GM18498 (cell line): ENCODE measurements around the gene PKDCC.

Source experiments
- ATAC-seq: cut with Tn5 transposase; IDR thresholded peaks from one replicate; pipeline ENCODE4 v1.9.1; 2021; ENCODE audit warnings: mild to moderate bottlenecking, moderate library complexity; ENCODE audit not compliant: unreplicated experiment

The PKDCC gene

GRCh38 chr2:42086500-42086953, 38.7 kb downstream of the PKDCC start:
- ATAC-seq, result peak; percentile 44

- no peak for ATAC-seq
Measured at GRCh38 chr2:42087137-42087856, 39.5 kb downstream of the PKDCC start.

GRCh38 chr2:42087857-42088195, 40.0 kb downstream of the PKDCC start:
- ATAC-seq, result no peak

- ATAC-seq, result peak; percentile 81
Measured at GRCh38 chr2:42089340-42089925, 41.6 kb downstream of the PKDCC start.

GRCh38 chr2:42090216-42090615, 42.4 kb downstream of the PKDCC start:
- ATAC-seq, result no peak

GRCh38 chr2:42091671-42092070, 43.9 kb downstream of the PKDCC start:
- ATAC-seq, result no peak

GRCh38 chr2:42092084-42092996, 44.5 kb downstream of the PKDCC start:
- ATAC-seq, result no peak

GRCh38 chr2:42094114-42094513, 46.3 kb downstream of the PKDCC start:
- ATAC-seq, result no peak

GRCh38 chr2:42095923-42096408, 48.1 kb downstream of the PKDCC start:
- ATAC-seq, result peak; percentile 33

GRCh38 chr2:42096869-42097591, 49.2 kb downstream of the PKDCC start:
- peak; percentile 48 for ATAC-seq

GRCh38 chr2:42098571-42099437, 51.0 kb downstream of the PKDCC start:
- no peak for ATAC-seq

- no peak for ATAC-seq
Measured at GRCh38 chr2:42099438-42100173, 51.8 kb downstream of the PKDCC start.

- no peak for ATAC-seq
Measured at GRCh38 chr2:42100683-42101205, 52.9 kb downstream of the PKDCC start.

- ATAC-seq, result no peak
Measured at GRCh38 chr2:42101206-42102023, 53.6 kb downstream of the PKDCC start.

GRCh38 chr2:42102024-42102590, 54.3 kb downstream of the PKDCC start:
- peak; percentile 70 for ATAC-seq

- ATAC-seq, result no peak
Measured at GRCh38 chr2:42102591-42103450, 55.0 kb downstream of the PKDCC start.

GRCh38 chr2:42103829-42104228, 56.0 kb downstream of the PKDCC start:
- no peak for ATAC-seq
